SK-MEL-5 (cell line): ENCODE measurements around the gene AGA. TPM values are rescaled to one million over a fixed set of nuclear protein-coding genes. Genes with fewer than 3 reads are reported as not detected.
A peak's percentile ranks its signal among the peaks of the same experiment; 100 is the strongest.

Experiments used
- DNase-seq: peaks from one replicate; pipeline ENCODE4 v3.0.0-alpha.2; 2016; ENCODE audit warnings: low read depth, low spot score
- in situ Hi-C: cut with HindIII; loops from 2 replicates; pipeline ENCODE4 v1.10.0; 2016; ENCODE audit warnings: low sequenced_read_pairs, high pct_unique_total_duplicates, low pct_unique_long_range_greater_than_20kb
- total RNA-seq: library from RNA; depleted of rRNA; stranded (reverse); fragments of >200 nt; shearing (Covaris generic); gene quantifications from 2 replicates; pipeline ENCODE4 v1.2.3, GENCODE V29; 2014

Gene AGA
- total RNA-seq, 1 experiment from 2014 or later = 203 TPM

- DNase-seq = no peak
- in situ Hi-C loops = no loop called here
Measured at GRCh38 chr4:177451108-177451500, 8.9 kb upstream of the AGA start.

- in situ Hi-C loops = no loop called here
- DNase-seq = no peak
Measured at GRCh38 chr4:177450426-177451107, 8.3 kb upstream of the AGA start.

- in situ Hi-C loops = no loop called here
- no peak for DNase-seq
Measured at GRCh38 chr4:177448850-177449249, 6.6 kb upstream of the AGA start.

GRCh38 chr4:177447417-177448004 is 5.3 kb upstream of the AGA start:
- DNase-seq = no peak
- in situ Hi-C loops = no loop called here

GRCh38 chr4:177446586-177446985 is 4.3 kb upstream of the AGA start:
- in situ Hi-C loops = no loop called here

GRCh38 chr4:177444911-177445736 is 2.9 kb upstream of the AGA start:
- DNase-seq = no peak
- in situ Hi-C loops = no loop called here

More at GRCh38 chr4:177446586-177446985, 4.3 kb upstream of the AGA start:
- peak; percentile 14 for DNase-seq

GRCh38 chr4:177441061-177441802 is 1.0 kb downstream of the AGA start:
- in situ Hi-C loops = no loop called here
- DNase-seq = peak; percentile 58

GRCh38 chr4:177436456-177436855 is 5.8 kb downstream of the AGA start:
- in situ Hi-C loops = no loop called here
- no peak for DNase-seq

- in situ Hi-C loops = no loop called here
- no peak for DNase-seq
Measured at GRCh38 chr4:177434667-177435066, 7.6 kb downstream of the AGA start.

GRCh38 chr4:177427192-177427591 is 15.0 kb downstream of the AGA start:
- in situ Hi-C loops = no loop called here
- no peak for DNase-seq

GRCh38 chr4:177419434-177419833 is 22.8 kb downstream of the AGA start:
- in situ Hi-C loops = no loop called here
- DNase-seq = no peak

GRCh38 chr4:177413656-177414055 is 28.6 kb downstream of the AGA start:
- in situ Hi-C loops = no loop called here
- no peak for DNase-seq

- in situ Hi-C loops = no loop called here
- no peak for DNase-seq
Measured at GRCh38 chr4:177413076-177413475, 29.2 kb downstream of the AGA start.

- in situ Hi-C loops = no loop called here
- DNase-seq = no peak
Measured at GRCh38 chr4:177411996-177412395, 30.2 kb downstream of the AGA start.

- no peak for DNase-seq
- in situ Hi-C loops = no loop called here
Measured at GRCh38 chr4:177410566-177410965, 31.7 kb downstream of the AGA start.

GRCh38 chr4:177408023-177408422 is 34.2 kb downstream of the AGA start:
- DNase-seq = no peak
- in situ Hi-C loops = no loop called here

- no peak for DNase-seq
- in situ Hi-C loops = no loop called here
Measured at GRCh38 chr4:177405508-177405907, 36.7 kb downstream of the AGA start.

- no peak for DNase-seq
- in situ Hi-C loops = no loop called here
Measured at GRCh38 chr4:177404986-177405385, 37.3 kb downstream of the AGA start.
